Naive thymus-derived CD8-positive, alpha-beta T cell (primary cell): ENCODE measurements around the gene PPP1R1C. TPM values are rescaled to one million over a fixed set of nuclear protein-coding genes. Genes with fewer than 3 reads are reported as not detected.

Experiments
- ATAC-seq, 2 donors: fragments of 150-1000 bp; cut with Tn5 transposase in 1 of 2; sonication (Bioruptor Pico), chemical (Tn5 transposase) in 1 of 2; 1 replicate in 1 of 2; 2 replicates in 1 of 2; pipeline ENCODE4 v1.10.0; 2021; ENCODE audit warnings: mild to moderate bottlenecking in 2 of 2, moderate library complexity in 2 of 2
- POLR2A ChIA-PET: fragments of 350-600 bp; sonication (Branson Sonifier 250); formaldehyde crosslinking; loops from one replicate; lab custom pipeline; 2021; ENCODE audit warnings: antibody characterized with exemption; lab: Charles Lee
- DNase-seq, 10 donors: peaks; one replicate each; pipeline versions ENCODE4 v3.0.0 to v3.0.0-alpha.2; 2020 to 2022
- H3K27ac Mint-ChIP-seq, 10 donors: one replicate each; pipeline ENCODE4 v1.8.0; 2020 to 2022; ENCODE audit warnings: mild to moderate bottlenecking in 10 of 10, mixed read lengths in 10 of 10, moderate library complexity in 4 of 10, inconsistent platforms in 1 of 10
- H3K27me3 Mint-ChIP-seq, 5 donors: one replicate each; pipeline ENCODE4 v1.8.0; 2021 to 2022; ENCODE audit warnings: mixed read lengths in 5 of 5
- H3K36me3 Mint-ChIP-seq, 3 donors: one replicate each; pipeline ENCODE4 v1.8.0; 2020 to 2022; ENCODE audit warnings: mixed read lengths in 3 of 3, mild to moderate bottlenecking in 2 of 3, inconsistent platforms in 1 of 3
- H3K4me1 Mint-ChIP-seq, 4 donors: one replicate each; pipeline ENCODE4 v1.8.0; 2021 to 2022; ENCODE audit warnings: mixed read lengths in 4 of 4
- H3K4me3 Mint-ChIP-seq, 10 donors: one replicate each; pipeline ENCODE4 v1.8.0; 2020 to 2022; ENCODE audit warnings: mild to moderate bottlenecking in 10 of 10, mixed read lengths in 10 of 10, moderate library complexity in 6 of 10, inconsistent platforms in 1 of 10
- H3K9me3 Mint-ChIP-seq, 9 donors: one replicate each; pipeline ENCODE4 v1.8.0; 2020 to 2022; ENCODE audit warnings: mixed read lengths in 9 of 9, mild to moderate bottlenecking in 3 of 9, inconsistent platforms in 1 of 9, moderate library complexity in 1 of 9
- polyA plus RNA-seq, 3 donors: library from polyadenylated mRNA; unstranded; fragments of 300-500 nt; fragmentation: Illumina TruSeq; gene quantifications; one replicate each; pipeline ENCODE4 v1.2.3, GENCODE V29; 2021
- total RNA-seq, 8 experiments: library from RNA in 2 of 8; stranded (reverse) in 2 of 8; gene quantifications; one replicate each; pipeline ENCODE4 v1.2.3 and lab custom pipeline; 2021 to 2026

Gene PPP1R1C
- total and polyA plus RNA-seq, 5 experiments from 2014 or later: not detected

- H3K4me3 Mint-ChIP-seq: no peak overlapping the region
- POLR2A ChIA-PET: no interaction called here
- no peak for DNase-seq
- no peaks in the 10 kb centered on the region for H3K27me3 Mint-ChIP-seq
- H3K4me1 Mint-ChIP-seq: no peaks in the 10 kb centered on the region
- H3K36me3 Mint-ChIP-seq: no peaks in the 10 kb centered on the region
- H3K27ac Mint-ChIP-seq: no peak overlapping the region
- ATAC-seq: no peak
- no peaks in the 10 kb centered on the region for H3K9me3 Mint-ChIP-seq
Observed at GRCh38 chr2:182081602-182082260, 96.1 kb downstream of the PPP1R1C start.

GRCh38 chr2:182088681-182089320 is 103.1 kb downstream of the PPP1R1C start:
- no peak for DNase-seq
- no peak overlapping the region for H3K27ac Mint-ChIP-seq
- peaks cover 0 to 5% (median 1%) of the 10 kb centered on the region in 9 donors for H3K9me3 Mint-ChIP-seq
- POLR2A ChIA-PET: no interaction called here
- no peak overlapping the region for H3K4me3 Mint-ChIP-seq
- peaks cover 0 to 5% (median 0%) of the 10 kb centered on the region in 3 donors for H3K36me3 Mint-ChIP-seq
- H3K4me1 Mint-ChIP-seq: no peaks in the 10 kb centered on the region
- no peak for ATAC-seq
- peaks cover 0 to 9% (median 5%) of the 10 kb centered on the region in 5 donors for H3K27me3 Mint-ChIP-seq

GRCh38 chr2:182090486-182090885 is 104.8 kb downstream of the PPP1R1C start:
- Mint-ChIP-seq H3K4me1 (no peaks in the 10 kb centered on the region), H3K27me3 (peaks cover 0 to 11% (median 7%) of the 10 kb centered on the region in 5 donors), H3K9me3 (peaks cover 0 to 9% (median 1%) of the 10 kb centered on the region in 9 donors), H3K27ac (no peak overlapping the region), H3K36me3 (peaks cover 0 to 7% (median 0%) of the 10 kb centered on the region in 3 donors), H3K4me3 (no peak overlapping the region)
- DNase-seq (no peak), ATAC-seq (no peak)
- POLR2A ChIA-PET: no interaction called here

GRCh38 chr2:182097571-182098164 is 112.0 kb downstream of the PPP1R1C start:
- H3K27ac Mint-ChIP-seq: no peak overlapping the region
- POLR2A ChIA-PET: no interaction called here
- H3K4me1 Mint-ChIP-seq: peaks cover 0 to 2% (median 0%) of the 10 kb centered on the region in 4 donors
- H3K27me3 Mint-ChIP-seq: peaks cover 0 to 9% (median 3%) of the 10 kb centered on the region in 5 donors
- H3K9me3 Mint-ChIP-seq: peaks cover 0 to 9% (median 3%) of the 10 kb centered on the region in 9 donors
- H3K36me3 Mint-ChIP-seq: peaks cover 0 to 7% (median 0%) of the 10 kb centered on the region in 3 donors
- H3K4me3 Mint-ChIP-seq: no peak overlapping the region
- DNase-seq: no peak
- ATAC-seq: no peak

GRCh38 chr2:182098648-182099047 is 113.0 kb downstream of the PPP1R1C start:
- Mint-ChIP-seq H3K27ac (no peak overlapping the region), H3K36me3 (peaks cover 0 to 4% (median 0%) of the 10 kb centered on the region in 3 donors), H3K9me3 (peaks cover 0 to 6% (median 0%) of the 10 kb centered on the region in 9 donors), H3K4me1 (peaks cover 0 to 2% (median 0%) of the 10 kb centered on the region in 4 donors), H3K4me3 (no peak overlapping the region), H3K27me3 (peaks cover 0 to 8% (median under 1%) of the 10 kb centered on the region in 5 donors)
- POLR2A ChIA-PET: no interaction called here
- ATAC-seq (no peak), DNase-seq (no peak)

GRCh38 chr2:182101263-182101662 is 115.6 kb downstream of the PPP1R1C start:
- Mint-ChIP-seq H3K27me3 (peaks cover 0 to 4% (median 0%) of the 10 kb centered on the region in 5 donors), H3K27ac (no peak overlapping the region), H3K4me3 (no peak overlapping the region), H3K4me1 (peaks cover 0 to 2% (median 0%) of the 10 kb centered on the region in 4 donors), H3K9me3 (peaks cover 0 to 4% (median 0%) of the 10 kb centered on the region in 9 donors), H3K36me3 (no peaks in the 10 kb centered on the region)
- DNase-seq: no peak
- POLR2A ChIA-PET: no interaction called here
- no peak for ATAC-seq

- POLR2A ChIA-PET: no interaction called here
- H3K27me3 Mint-ChIP-seq: no peaks in the 10 kb centered on the region
- H3K4me1 Mint-ChIP-seq: no peaks in the 10 kb centered on the region
- DNase-seq (no peak), ATAC-seq (no peak)
- H3K4me3 Mint-ChIP-seq: no peak overlapping the region
- no peaks in the 10 kb centered on the region for H3K9me3 Mint-ChIP-seq
- no peak overlapping the region for H3K27ac Mint-ChIP-seq
- no peaks in the 10 kb centered on the region for H3K36me3 Mint-ChIP-seq
Observed at GRCh38 chr2:182103526-182103925, 117.9 kb downstream of the PPP1R1C start.

GRCh38 chr2:182110347-182110746 is 124.7 kb downstream of the PPP1R1C start:
- Mint-ChIP-seq H3K27ac (no peak overlapping the region), H3K4me3 (no peak overlapping the region), H3K9me3 (no peaks in the 10 kb centered on the region), H3K36me3 (no peaks in the 10 kb centered on the region), H3K27me3 (peaks cover 0 to 4% (median 2%) of the 10 kb centered on the region in 5 donors), H3K4me1 (no peaks in the 10 kb centered on the region)
- no peak for ATAC-seq
- no peak for DNase-seq
- POLR2A ChIA-PET: no interaction called here

- H3K4me1 Mint-ChIP-seq: no peaks in the 10 kb centered on the region
- DNase-seq (no peak), ATAC-seq (no peak)
- H3K27ac Mint-ChIP-seq: no peak overlapping the region
- POLR2A ChIA-PET: no interaction called here
- H3K4me3 Mint-ChIP-seq: no peak overlapping the region
- no peaks in the 10 kb centered on the region for H3K9me3 Mint-ChIP-seq
- H3K36me3 Mint-ChIP-seq: no peaks in the 10 kb centered on the region
- peaks cover 0 to 9% (median 2%) of the 10 kb centered on the region in 5 donors for H3K27me3 Mint-ChIP-seq
Observed at GRCh38 chr2:182113334-182113733, 127.7 kb downstream of the PPP1R1C start.

GRCh38 chr2:182115258-182115657 is 129.6 kb downstream of the PPP1R1C start:
- ATAC-seq (no peak), DNase-seq (no peak)
- Mint-ChIP-seq H3K27me3 (peaks cover 0 to 9% (median 2%) of the 10 kb centered on the region in 5 donors), H3K27ac (no peak overlapping the region), H3K4me3 (no peak overlapping the region), H3K9me3 (peaks cover 0 to 2% (median 0%) of the 10 kb centered on the region in 9 donors), H3K36me3 (no peaks in the 10 kb centered on the region), H3K4me1 (no peaks in the 10 kb centered on the region)
- POLR2A ChIA-PET: no interaction called here

GRCh38 chr2:182116774-182117173 is 131.1 kb downstream of the PPP1R1C start:
- ATAC-seq (no peak), DNase-seq (no peak)
- Mint-ChIP-seq H3K27me3 (peaks cover 0 to 11% (median 0%) of the 10 kb centered on the region in 5 donors), H3K27ac (no peak overlapping the region), H3K4me1 (no peaks in the 10 kb centered on the region), H3K9me3 (peaks cover 0 to 2% (median 0%) of the 10 kb centered on the region in 9 donors), H3K36me3 (no peaks in the 10 kb centered on the region), H3K4me3 (no peak overlapping the region)
- POLR2A ChIA-PET: no interaction called here

GRCh38 chr2:182117196-182117595 is 131.5 kb downstream of the PPP1R1C start:
- Mint-ChIP-seq H3K4me1 (no peaks in the 10 kb centered on the region), H3K36me3 (no peaks in the 10 kb centered on the region), H3K4me3 (no peak overlapping the region), H3K9me3 (peaks cover 0 to 2% (median 0%) of the 10 kb centered on the region in 9 donors), H3K27me3 (peaks cover 0 to 12% (median 0%) of the 10 kb centered on the region in 5 donors), H3K27ac (no peak overlapping the region)
- POLR2A ChIA-PET: no interaction called here
- ATAC-seq (no peak), DNase-seq (no peak)
